ENCODE results near the gene TTR.

Gene TTR

DNA sequence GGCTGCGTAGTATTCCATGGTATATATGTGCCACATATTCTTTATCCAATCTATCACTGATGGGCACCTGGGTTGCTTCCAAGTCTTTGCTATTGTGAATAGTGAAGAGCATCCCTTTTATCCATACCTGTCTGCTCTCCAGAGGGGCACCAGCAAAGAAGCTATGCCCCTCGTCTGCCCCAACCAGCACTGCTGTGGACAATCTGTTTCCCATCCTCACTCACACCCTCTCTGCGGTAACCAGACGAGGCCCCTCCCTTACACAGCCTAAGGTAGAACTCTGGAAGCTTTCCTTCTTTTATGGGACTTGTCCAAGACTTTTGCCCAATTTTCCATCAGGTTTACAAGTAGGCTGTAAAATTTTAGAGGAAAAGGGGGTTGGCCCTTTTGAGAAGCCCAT, 24.9 kb downstream of the TTR start:
- no peak for DNase-seq (ENCODE audit: low spot score)

DNA sequence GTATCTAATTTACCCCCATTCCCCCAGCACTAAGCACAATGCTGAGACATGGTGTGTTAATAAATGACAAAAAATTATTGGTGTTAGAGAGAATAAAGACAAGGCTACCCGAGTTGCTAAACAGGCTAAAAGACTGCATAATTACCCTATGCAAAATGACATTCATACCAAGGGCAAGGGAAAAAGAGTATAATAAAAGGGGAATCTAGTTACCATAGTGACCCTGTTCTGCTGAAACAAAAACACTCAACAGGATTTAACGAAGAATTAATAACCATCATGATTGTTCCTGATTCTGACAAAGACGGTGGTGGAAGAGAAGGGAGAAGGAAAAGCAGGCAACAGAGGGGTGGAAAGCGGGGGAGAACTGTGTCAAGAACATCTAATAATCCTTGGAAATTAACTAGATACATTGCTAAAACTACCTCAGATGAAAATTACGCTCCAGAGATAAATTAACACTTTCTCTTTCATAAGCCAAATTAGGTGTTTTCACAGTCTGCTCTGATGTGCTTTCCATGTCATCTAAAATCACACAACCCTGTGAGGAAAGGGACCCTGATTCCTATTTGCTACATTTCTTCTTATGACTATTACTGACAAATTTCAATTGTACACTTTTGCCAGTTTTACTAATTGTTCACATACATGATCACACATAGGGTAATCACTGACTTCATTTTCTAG, 25.5 kb downstream of the TTR start:
- DNase-seq (ENCODE audit: low spot score): no peak

DNA sequence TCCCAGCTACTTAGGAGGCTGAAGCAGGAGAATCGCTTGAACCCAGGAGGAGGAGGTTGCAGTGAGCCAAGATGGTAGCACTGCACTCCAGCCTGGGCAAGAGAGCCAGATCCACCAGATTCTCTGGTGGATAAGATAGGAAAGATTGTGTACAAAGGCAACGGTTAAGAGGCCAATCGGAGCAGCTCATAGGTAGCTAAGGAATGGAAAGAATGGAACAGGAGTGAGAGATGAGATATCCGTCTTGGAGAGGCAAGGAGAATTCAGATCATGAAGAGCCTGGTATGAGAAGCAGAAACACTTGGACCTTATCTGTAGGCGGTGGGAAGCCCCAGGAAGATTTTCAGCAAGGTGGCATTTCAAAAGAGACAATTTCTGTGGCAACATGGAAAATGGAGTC, 27.1 kb downstream of the TTR start:
- DNase-seq (ENCODE audit: low spot score): no peak

DNA sequence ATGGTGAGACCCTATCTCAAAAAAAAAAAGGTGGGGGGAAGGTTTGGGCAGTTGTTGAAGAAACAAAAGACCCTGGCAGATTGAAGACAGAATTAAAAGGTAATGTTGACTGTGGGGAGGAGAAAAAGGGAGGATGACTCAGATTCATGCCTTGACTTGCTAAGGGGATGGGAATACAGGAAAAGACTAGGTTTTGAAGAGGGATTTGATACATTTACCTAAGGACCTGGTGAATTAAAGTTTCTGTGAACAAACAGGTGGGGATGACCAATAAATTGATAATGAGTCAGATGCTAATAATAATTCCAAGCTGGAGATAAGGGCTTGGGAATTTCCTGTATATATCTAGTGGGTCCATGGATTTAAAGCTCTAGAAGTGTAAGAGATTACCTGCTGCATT, 27.6 kb downstream of the TTR start:
- DNase-seq (ENCODE audit: low spot score): no peak

DNA sequence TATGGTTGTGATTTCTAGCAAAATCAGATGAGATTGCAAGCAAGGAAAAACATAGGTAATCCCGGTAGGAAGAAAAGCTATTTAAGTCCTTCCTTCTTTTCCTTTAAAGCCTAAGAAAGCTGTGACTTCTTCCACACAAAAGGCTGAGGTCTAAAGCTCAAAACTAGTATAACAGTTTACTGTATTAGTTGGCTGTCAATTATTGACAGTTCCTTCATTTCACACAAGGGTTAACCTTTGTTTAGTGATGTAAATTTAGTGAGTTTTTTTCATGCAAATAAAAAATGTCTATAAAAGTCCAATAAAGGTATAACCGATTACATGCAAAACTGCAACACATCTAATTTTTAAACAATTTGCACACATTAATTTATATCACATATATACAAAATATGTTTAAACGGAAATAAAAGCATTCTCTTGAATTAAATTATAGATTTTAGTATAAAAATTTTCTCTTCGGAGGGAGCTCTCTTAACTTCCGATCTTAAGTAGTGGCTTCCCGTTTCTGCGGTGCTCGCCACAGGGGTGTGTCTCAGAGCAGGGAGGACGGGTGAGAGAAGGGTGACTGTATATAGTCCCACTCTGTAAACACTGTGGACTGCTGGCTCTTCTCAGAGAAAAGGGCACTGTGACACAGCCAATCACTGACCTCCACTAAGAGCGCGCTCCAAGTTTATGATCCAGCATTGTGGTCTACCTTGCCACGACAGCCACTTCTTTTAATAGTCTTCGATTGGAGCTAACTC, 33.4 kb downstream of the TTR start:
- no peak for DNase-seq (ENCODE audit: low spot score)

DNA sequence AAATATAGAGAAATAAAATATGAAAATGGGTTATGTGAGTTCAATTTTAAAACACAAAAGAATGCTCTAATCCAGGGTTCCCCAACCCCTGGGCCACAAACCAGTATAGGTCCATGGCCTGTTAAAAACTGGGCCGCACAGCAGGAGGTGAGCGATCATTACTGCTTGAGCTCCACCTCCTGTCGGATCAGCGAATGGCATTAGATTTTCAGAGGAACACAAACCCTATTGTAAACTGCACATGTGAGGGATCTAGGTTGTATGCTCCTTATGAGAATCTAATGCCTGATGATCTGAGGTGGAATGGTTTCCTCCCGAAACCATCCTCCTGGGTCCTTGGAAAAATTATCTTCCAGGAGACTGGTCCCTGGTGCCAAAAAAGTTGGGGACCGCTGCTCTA, 34.7 kb downstream of the TTR start:
- no peak for DNase-seq (ENCODE audit: low spot score)

DNA sequence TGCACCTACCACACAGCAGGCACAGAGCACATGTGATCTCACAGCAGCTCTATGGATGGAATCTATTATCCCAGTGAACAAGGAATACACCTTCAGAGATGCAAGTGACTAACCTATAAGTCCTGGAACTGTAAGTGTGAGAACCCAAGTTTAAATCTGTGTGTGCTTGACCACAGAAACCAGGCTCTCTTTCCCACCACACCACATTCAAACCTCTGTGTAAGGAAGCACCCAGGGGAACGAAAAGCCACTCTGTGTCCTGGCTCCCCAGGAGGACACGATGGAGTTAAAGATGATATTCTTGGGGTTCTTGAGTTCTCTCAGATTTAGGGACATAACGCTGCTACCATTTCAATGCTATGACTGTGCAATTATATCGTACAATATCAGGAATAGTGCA, 38.9 kb downstream of the TTR start:
- no peak for DNase-seq (ENCODE audit: low spot score)

DNA sequence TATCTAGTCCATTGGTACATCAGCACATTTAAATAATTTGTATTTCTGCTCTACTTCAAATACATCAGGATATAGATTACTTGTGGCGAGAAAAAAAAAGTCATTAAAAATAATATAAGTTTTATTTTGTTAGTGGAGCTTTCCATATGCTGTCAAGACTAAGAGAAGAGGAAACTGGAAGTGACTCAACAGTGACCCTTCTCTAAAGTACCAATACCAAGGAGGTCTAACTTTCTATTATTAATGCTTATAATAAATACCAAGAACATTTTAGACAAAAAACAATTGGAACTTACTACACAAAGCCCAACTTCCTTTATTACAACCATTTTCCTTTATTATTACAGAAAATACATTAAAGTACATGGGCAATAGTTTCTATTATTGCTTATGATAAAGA, 39.8 kb downstream of the TTR start:
- no peak for DNase-seq (ENCODE audit: low spot score)

DNA sequence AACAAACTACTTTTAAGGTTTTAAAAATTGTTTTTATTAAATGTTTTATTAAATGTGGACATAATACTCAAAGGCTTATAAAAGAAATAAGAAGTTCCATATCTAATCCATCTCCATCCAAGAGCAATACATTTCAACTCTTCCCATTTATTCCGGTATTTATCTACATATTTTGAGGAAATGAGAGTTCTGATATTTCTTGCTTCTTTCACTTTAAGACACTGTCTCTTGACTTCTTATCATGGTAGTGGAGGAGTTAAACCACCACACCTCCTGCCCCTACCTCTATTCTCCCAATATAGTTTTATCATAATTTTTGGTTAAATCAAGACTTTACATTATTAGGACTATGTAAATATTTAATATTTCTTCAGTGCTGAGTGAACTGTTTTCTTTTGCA, 40.7 kb downstream of the TTR start:
- DNase-seq (ENCODE audit: low spot score): no peak

DNA sequence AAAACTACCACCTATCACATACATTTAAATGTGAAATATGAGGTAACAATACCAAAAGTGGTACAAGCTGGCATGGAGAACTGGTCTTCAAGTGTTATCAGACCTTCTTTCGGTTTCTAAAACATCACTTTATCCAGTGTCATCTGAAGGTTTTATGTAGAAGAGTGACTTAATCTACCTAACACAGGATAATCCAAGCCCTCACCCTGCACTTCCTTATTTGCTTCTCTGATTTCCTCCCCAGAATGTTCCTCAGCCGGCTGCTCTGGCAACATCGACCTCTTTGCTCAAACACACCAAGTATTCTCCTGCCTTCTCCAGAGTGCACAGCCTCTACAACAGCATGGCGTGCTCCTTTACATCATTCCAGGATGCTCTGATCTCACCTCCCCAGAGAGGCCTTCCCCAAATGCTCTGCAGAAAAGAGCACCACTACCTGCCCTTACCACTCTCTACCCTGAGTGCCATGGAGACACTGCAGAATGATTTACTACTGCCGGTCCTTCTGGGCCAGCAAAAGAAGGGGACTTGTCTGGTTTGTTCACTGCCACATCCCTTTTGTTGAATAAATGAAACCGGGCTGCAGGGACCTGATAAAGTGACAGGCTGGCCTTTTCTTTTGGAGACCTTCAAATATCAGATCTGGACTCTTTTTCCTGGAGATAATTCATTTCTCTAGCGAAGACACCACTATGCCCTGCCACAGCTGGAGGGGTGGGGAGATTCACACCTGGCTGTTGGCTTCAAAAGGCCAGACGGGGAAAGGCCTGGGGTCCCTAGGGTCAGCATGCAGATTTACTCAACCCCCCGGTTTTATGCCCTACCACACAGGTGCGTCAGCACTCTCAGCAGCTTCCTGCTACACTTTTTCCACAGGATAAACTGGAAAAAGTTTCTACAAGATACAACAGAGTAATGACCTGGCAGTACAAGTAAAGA, 42.0 kb downstream of the TTR start:
- DNase-seq (ENCODE audit: low spot score): no peak

DNA sequence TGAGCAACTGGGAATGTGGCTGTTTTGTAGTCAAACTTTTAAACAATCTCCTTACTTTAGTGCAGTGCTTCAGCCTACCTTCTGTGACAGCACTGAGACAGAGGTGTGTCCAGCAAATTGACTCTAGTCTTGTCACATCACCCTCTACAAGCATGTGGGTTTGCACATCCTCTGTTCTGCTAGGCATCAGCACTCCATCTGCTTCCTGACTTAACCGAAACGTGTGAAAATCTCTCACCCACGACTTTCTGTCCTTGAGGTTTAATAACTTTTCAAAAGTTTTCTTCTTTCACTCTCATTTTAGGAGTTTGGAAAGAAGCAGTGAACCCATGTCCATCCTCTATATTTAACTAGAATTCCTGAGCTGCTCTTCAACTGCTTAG, 42.6 kb downstream of the TTR start:
- DNase-seq (ENCODE audit: low spot score): no peak

DNA sequence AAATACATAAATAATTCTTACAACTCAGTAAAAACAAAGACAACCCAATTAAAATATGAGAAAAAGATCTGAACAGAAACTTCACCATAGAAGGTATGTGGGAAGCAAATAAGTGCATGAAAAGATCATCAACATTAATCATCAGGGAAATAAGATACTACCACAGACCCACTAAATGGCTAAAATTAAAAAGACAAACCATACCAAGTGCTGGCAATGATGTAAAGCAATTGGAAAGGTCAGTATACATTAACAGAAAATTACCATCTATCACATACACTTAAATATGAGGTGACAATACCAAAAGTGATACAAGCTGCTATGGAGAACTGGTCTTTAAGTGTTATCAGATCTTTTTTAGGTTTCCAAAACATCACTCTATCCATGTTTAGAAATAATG, 44.7 kb downstream of the TTR start:
- DNase-seq (ENCODE audit: low spot score): no peak

DNA sequence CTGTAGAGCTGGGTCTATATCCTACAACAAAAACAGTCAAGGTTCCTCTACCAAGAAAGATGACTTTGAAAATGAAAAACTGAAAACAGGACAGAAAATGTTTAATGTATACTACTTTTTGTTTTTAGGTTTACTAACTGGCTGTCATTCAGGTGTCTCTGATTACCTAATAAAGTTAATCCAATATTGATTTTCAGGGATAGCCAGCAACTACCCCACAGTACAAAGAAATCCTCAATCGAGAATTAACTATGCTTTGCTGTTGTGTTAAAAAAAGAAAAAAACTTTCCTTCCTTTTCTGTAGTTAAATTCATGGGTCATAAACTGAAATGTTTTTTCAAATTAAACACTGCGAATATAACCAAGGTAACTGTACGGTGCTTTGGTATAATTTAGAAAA, 45.8 kb downstream of the TTR start:
- no peak for DNase-seq (ENCODE audit: low spot score)

DNA sequence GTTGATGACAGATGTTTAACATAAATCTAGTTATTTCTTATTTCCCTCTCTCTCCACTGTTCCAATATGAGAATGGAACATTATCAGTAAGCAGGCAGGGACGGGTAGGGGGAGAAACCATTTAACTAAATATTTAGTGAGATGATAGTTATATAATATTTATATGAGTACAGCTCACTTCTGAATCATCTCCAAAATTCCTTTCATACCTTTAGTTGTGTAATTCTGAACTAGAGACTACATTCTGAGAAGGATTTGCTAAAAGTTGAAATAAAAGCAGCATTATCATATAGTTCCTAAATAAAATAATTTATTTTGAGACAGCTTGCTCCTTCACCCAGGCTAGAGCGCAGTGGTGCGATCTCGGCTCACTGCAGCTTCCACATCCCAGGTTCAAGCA, 51.3 kb downstream of the TTR start:
- DNase-seq (ENCODE audit: low spot score): no peak

DNA sequence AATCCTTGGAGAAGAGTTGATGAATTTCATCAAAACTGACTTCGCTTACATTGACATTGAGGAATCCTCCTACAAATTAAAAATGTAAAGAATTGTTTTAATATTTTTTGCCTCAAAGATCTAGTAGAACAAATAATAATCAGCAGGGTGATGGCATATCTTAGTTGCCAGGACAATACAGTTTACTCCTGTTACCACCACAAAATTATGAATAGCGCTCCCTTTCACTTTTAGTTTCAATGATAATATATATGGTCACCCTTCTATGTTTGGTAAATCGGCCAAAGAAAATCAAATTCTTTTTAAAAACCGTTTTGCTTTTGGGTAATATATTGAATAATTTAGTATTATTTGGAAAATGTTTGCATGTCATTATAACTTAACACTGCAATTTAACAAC, 53.7 kb downstream of the TTR start:
- no peak for DNase-seq (ENCODE audit: low spot score)

DNA sequence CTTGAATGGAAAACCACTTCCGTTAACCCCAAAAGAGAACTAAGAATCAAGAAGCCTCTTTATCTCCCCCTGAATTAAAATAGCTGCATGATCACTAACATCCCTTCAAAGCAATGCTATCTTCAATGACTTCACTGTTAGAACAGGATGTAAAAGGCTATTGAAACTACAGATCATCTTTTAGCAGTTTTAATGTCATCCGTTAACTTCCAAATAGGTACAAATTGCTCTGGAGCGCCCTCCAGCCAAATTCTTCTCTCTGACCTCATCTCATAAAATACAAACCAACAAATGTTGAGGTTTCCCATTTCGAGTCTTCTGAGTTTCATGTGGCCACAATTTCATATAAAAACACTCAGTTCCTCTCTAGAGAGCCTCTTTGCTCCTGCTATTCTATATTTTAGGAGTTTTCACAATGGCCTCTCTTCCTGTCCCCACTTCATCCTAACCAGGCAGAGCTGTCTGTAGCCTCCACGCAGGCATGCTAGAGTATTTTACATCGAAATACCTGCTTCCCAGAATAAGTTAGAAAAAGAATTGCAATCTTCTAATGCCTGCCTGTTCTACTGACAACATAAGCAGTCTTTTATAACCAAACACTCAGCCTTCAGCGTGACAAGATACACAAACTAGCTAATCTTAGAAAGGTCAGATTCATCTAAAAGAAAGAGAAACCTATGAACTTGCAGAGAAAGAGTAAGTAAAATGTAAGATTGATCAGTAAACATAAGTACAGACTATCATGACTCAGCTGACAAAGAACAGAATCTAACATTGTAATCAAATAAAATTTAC, 54.9 kb downstream of the TTR start:
- DNase-seq (ENCODE audit: low spot score): no peak

DNA sequence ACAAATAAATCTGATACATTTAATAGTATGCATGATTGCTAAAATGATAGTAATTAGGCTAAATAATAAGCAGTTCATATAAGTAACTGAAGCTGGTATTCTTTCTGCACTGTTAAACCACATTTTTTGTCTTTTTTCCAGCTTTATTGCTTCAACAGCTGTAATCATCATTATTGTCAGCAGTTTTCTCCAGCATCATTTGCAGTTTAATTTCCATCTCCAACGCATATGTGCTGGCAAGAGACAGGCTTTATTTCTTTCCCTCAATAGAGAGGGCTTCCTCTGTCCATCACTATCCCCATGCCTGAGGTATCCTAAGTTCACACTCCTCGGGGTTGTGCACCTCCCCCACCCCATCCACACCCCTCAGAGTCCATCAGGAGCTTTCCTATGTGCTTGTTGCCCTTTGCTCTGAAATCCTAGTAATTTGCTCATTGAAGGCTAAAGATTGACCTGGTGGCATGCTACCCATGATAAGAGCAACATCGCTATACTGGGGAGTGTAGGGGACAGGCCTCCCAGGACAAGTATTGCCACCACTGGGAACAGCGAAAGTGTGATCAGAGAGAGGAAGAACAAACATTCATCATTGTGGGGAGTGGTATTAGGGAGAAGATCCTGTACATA, 55.6 kb downstream of the TTR start:
- DNase-seq (ENCODE audit: low spot score): no peak

Data from germinal center (tissue), 1 donor.